Mesenchymal stem cell (in vitro differentiated cells and primary cell): ENCODE data around the gene SELE. TPM values are rescaled to one million over a fixed set of nuclear protein-coding genes. Genes with fewer than 3 reads are reported as not detected.

Experiments used
- DNase-seq: peaks from one replicate; pipeline ENCODE4 v3.0.0-alpha.2; 2013
- H2AFZ ChIP-seq: one replicate; pipeline ENCODE4 v1.6.1; 2013; ENCODE audit warnings: low read depth, mild to moderate bottlenecking, control low read depth, inconsistent platforms, low read length, moderate library complexity
- H2AK5ac ChIP-seq: 2 replicates; pipeline ENCODE4 v1.6.1; 2013; ENCODE audit warnings: low read length, moderate library complexity, mild to moderate bottlenecking, inconsistent platforms; ENCODE audit not compliant: severe bottlenecking
- H2BK120ac ChIP-seq: one replicate; pipeline ENCODE4 v1.6.1; 2013; ENCODE audit warnings: low read depth, mild to moderate bottlenecking, inconsistent platforms, low read length, moderate library complexity
- H2BK12ac ChIP-seq, 2 experiments: one replicate each; pipeline ENCODE4 v1.6.1; 2013; ENCODE audit warnings: inconsistent platforms in 2 of 2, low read length in 2 of 2, mild to moderate bottlenecking in 2 of 2, moderate library complexity in 2 of 2, control low read depth in 1 of 2
- H2BK15ac ChIP-seq: one replicate; pipeline ENCODE4 v1.6.1; 2013; ENCODE audit warnings: mild to moderate bottlenecking, low read depth, inconsistent platforms; ENCODE audit not compliant: poor library complexity, severe bottlenecking
- H2BK5ac ChIP-seq: 2 replicates; pipeline ENCODE4 v1.6.1; 2013; ENCODE audit warnings: low read depth, mild to moderate bottlenecking, low read length, control low read depth, inconsistent platforms; ENCODE audit not compliant: poor library complexity, severe bottlenecking
- H3K14ac ChIP-seq, 2 experiments: one replicate each; pipeline ENCODE4 v1.6.1; 2013; ENCODE audit warnings: inconsistent platforms in 2 of 2, low read length in 2 of 2, control low read depth in 1 of 2, mild to moderate bottlenecking in 1 of 2, moderate library complexity in 1 of 2
- H3K18ac ChIP-seq, 2 experiments: one replicate each; pipeline ENCODE4 v1.6.1; 2013; ENCODE audit warnings: inconsistent platforms in 2 of 2, low read length in 2 of 2, control low read depth in 1 of 2, low read depth in 1 of 2, mild to moderate bottlenecking in 1 of 2
- H3K23ac ChIP-seq, 2 experiments: one replicate each; pipeline ENCODE4 v1.6.1; 2013; ENCODE audit warnings: inconsistent platforms in 2 of 2, low read length in 2 of 2, mild to moderate bottlenecking in 2 of 2, moderate library complexity in 2 of 2, control low read depth in 1 of 2
- H3K27ac ChIP-seq: 2 replicates; pipeline ENCODE4 v1.5.1; 2013; ENCODE audit warnings: mild to moderate bottlenecking, moderate library complexity, low read length, control low read depth, inconsistent platforms; ENCODE audit not compliant: poor library complexity, severe bottlenecking
- H3K27me3 ChIP-seq, 2 experiments: 2 replicates each; pipeline versions ENCODE4 v1.6.1 to v1.7.0; 2013; ENCODE audit warnings: low read length in 2 of 2, mild to moderate bottlenecking in 2 of 2, moderate library complexity in 2 of 2, control low read depth in 1 of 2, inconsistent platforms in 1 of 2; ENCODE audit not compliant: control insufficient read depth in 1 of 2, insufficient read depth in 1 of 2
- H3K36me3 ChIP-seq, 2 experiments: 2 replicates each; pipeline versions ENCODE4 v1.6.1 to v1.7.0; 2013; ENCODE audit warnings: low read length in 2 of 2, control low read depth in 1 of 2, inconsistent platforms in 1 of 2, low read depth in 1 of 2, mild to moderate bottlenecking in 1 of 2; ENCODE audit not compliant: insufficient read depth in 2 of 2, control insufficient read depth in 1 of 2
- H3K4ac ChIP-seq, 2 experiments: one replicate each; pipeline ENCODE4 v1.6.1; 2013; ENCODE audit warnings: inconsistent platforms in 2 of 2, low read length in 2 of 2, mild to moderate bottlenecking in 2 of 2, moderate library complexity in 2 of 2, control low read depth in 1 of 2, low read depth in 1 of 2
- H3K4me1 ChIP-seq: 2 replicates; pipeline ENCODE4 v1.6.1; 2013; ENCODE audit warnings: low read depth, low read length, control low read depth; ENCODE audit not compliant: control insufficient read depth, insufficient read depth
- H3K4me2 ChIP-seq: 2 replicates; pipeline ENCODE4 v1.6.1; 2013; ENCODE audit warnings: low read length, mild to moderate bottlenecking, inconsistent platforms; ENCODE audit not compliant: poor library complexity, severe bottlenecking
- H3K4me3 ChIP-seq, 2 experiments: 2 replicates each; pipeline versions ENCODE4 v1.5.1 to v1.7.0; 2013; ENCODE audit warnings: low read length in 2 of 2, mild to moderate bottlenecking in 2 of 2, control low read depth in 1 of 2, low read depth in 1 of 2; ENCODE audit not compliant: insufficient read depth in 1 of 2
- H3K79me1 ChIP-seq: replicated peaks from 2 replicates; pipeline ENCODE4 v1.6.1; 2013; ENCODE audit warnings: mild to moderate bottlenecking, control low read depth, low read length, inconsistent platforms; ENCODE audit not compliant: poor library complexity, severe bottlenecking
- H3K9ac ChIP-seq: 2 replicates; pipeline ENCODE4 v1.7.0; 2013; ENCODE audit warnings: mild to moderate bottlenecking, low read length, moderate library complexity
- H3K9me3 ChIP-seq: 2 replicates; pipeline ENCODE4 v1.7.0; 2013; ENCODE audit warnings: mild to moderate bottlenecking, low read length; ENCODE audit not compliant: control insufficient read depth
- H4K8ac ChIP-seq: one replicate; pipeline ENCODE4 v1.6.1; 2013; ENCODE audit warnings: inconsistent platforms, mild to moderate bottlenecking, low read length, moderate library complexity
- H4K91ac ChIP-seq: one replicate; pipeline ENCODE4 v1.6.1; 2013; ENCODE audit warnings: mild to moderate bottlenecking, low read length, inconsistent platforms
- WGBS: methylation state at CpG from one replicate; pipeline ENCODE4 v1.1.7; 2013; ENCODE audit warnings: mixed read lengths; 5-methylcytosine and 5-hydroxymethylcytosine counted together
- polyA plus RNA-seq, 2 experiments: library from polyadenylated mRNA; stranded (reverse); fragments of 200-250 nt; gene quantifications; one replicate each; pipeline ENCODE4 v1.2.3, GENCODE V29; 2013

Gene SELE, protein sequence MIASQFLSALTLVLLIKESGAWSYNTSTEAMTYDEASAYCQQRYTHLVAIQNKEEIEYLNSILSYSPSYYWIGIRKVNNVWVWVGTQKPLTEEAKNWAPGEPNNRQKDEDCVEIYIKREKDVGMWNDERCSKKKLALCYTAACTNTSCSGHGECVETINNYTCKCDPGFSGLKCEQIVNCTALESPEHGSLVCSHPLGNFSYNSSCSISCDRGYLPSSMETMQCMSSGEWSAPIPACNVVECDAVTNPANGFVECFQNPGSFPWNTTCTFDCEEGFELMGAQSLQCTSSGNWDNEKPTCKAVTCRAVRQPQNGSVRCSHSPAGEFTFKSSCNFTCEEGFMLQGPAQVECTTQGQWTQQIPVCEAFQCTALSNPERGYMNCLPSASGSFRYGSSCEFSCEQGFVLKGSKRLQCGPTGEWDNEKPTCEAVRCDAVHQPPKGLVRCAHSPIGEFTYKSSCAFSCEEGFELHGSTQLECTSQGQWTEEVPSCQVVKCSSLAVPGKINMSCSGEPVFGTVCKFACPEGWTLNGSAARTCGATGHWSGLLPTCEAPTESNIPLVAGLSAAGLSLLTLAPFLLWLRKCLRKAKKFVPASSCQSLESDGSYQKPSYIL
- not detected for polyA plus RNA-seq (2013, experiment 1 of 2)
- polyA plus RNA-seq (2013, experiment 2 of 2): not detected

DNA sequence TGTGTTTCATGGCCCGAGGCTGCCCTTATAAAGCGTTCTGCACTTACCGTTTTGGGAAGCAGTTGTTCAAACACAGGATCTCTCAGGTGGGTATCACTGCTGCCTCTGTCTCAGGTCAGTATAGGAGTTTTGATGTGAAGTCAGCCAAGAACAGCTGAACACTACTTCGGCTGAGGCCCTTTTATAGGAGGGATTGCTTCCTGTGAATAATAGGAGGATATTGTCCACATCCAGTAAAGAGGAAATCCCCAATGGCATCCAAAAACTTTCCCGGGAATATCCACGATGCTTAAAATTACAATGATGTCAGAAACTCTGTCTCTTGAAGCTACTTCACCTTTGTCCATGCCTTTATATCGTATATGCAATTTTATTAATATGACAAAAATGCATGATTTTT is at the start of gene SELE:
Gene SELE (minus strand): TSS at position 156 of the 400 bp plus-strand sequence. CDS start 467 bp downstream, outside the sequence.
- no peaks in the 10 kb centered on the region for H3K36me3 ChIP-seq
- no peak within 1 kb of the TSS for H2AFZ ChIP-seq
- H3K4ac ChIP-seq: no peak within 1 kb of the TSS
- no peak within 1 kb of the TSS for H3K23ac ChIP-seq
- H4K91ac ChIP-seq: no peak within 1 kb of the TSS
- WGBS: 96% methylated on average over 6 of the region's 7 CpGs
- H3K9ac ChIP-seq: no peak within 1 kb of the TSS
- DNase-seq: no peak
- no peak within 1 kb of the TSS for H2BK120ac ChIP-seq
- H3K14ac ChIP-seq: no peak within 1 kb of the TSS
- H3K27ac ChIP-seq: no peak within 1 kb of the TSS
- no peak within 1 kb of the TSS for H3K18ac ChIP-seq
- no peak within 1 kb of the TSS for H2AK5ac ChIP-seq
- no peak within 1 kb of the TSS for H3K4me2 ChIP-seq
- H3K9me3 ChIP-seq: no peaks in the 10 kb centered on the region
- H2BK5ac ChIP-seq: no peak within 1 kb of the TSS
- H3K4me1 ChIP-seq: no peaks in the 10 kb centered on the region
- H3K27me3 ChIP-seq: peaks cover 0 to 71% of the 10 kb centered on the region in 2 experiments
- no peak within 1 kb of the TSS for H2BK12ac ChIP-seq
- no peak within 1 kb of the TSS for H3K4me3 ChIP-seq
- H3K79me1 ChIP-seq: no peaks in the 10 kb centered on the region
- H2BK15ac ChIP-seq: no peak within 1 kb of the TSS
- H4K8ac ChIP-seq: no peak within 1 kb of the TSS

DNA sequence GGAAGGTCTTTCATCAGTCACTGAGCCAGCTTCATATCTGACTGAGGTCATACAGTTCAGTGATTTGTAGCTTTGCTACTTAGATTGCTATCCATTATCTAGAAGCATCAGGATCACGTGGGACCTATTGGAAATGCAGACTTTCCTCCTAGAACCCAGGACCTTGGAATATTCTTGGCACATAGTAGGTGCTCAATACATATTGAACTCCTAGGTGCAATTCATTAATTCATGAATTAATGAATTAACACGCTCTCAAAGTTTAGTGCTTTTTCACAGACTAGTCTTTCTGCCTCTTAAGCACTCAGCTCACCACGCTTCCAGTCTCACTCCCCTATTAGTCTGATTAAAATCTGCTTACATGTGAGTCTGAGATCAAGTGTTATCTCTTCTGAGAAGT is 48.7 kb upstream of the SELE start:
- Histone ChIP-seq H4K91ac (no peak overlapping the region), H3K79me1 (no peaks in the 10 kb centered on the region), H2AFZ (no peak overlapping the region), H2BK5ac (no peak overlapping the region), H2BK15ac (no peak overlapping the region), H3K23ac (no peak overlapping the region), H2AK5ac (no peak overlapping the region), H3K9me3 (no peaks in the 10 kb centered on the region), H4K8ac (no peak overlapping the region), H3K4me3 (no peak overlapping the region), H3K4me2 (no peak overlapping the region), H2BK120ac (no peak overlapping the region), H3K14ac (no peak overlapping the region), H3K4ac (no peak overlapping the region), H3K4me1 (peaks cover 1% of the 10 kb centered on the region), H2BK12ac (no peak overlapping the region), H3K18ac (no peak overlapping the region), H3K27me3 (peaks cover 14 to 38% of the 10 kb centered on the region in 2 experiments), H3K9ac (no peak overlapping the region), H3K27ac (no peak overlapping the region), H3K36me3 (no peaks in the 10 kb centered on the region)
- no peak for DNase-seq
- WGBS: 88% methylated on average over 2 of the region's 3 CpGs

DNA sequence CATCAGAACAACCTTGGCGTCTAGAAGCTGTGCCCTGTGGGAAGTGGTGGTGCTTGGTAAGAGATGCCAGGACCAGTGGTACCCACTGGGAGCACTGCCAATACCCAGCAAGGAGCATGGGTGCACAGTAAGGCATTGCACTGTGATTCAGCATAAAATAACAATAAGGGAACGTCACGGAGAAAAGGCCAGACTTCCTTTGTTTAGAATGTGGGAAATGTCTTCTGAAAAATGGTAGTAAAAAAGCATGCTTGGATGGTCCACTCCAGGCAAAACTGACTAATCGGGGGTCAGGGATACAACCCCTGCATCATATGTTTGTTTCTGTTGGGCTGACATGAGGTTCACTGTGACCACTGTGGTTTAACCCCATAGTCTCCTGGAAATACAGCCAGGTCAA is 46.1 kb upstream of the SELE start:
- Histone ChIP-seq H3K9me3 (no peaks in the 10 kb centered on the region), H3K27ac (no peak overlapping the region), H3K23ac (no peak overlapping the region), H3K4me2 (no peak overlapping the region), H2BK15ac (no peak overlapping the region), H3K4ac (no peak overlapping the region), H3K9ac (no peak overlapping the region), H3K18ac (no peak overlapping the region), H3K4me3 (no peak overlapping the region), H3K79me1 (no peaks in the 10 kb centered on the region), H3K36me3 (no peaks in the 10 kb centered on the region), H3K4me1 (peaks cover 1% of the 10 kb centered on the region), H2AK5ac (no peak overlapping the region), H2AFZ (no peak overlapping the region), H4K91ac (no peak overlapping the region), H3K27me3 (peaks cover 6 to 16% of the 10 kb centered on the region in 2 experiments), H2BK120ac (no peak overlapping the region), H4K8ac (no peak overlapping the region), H2BK5ac (no peak overlapping the region), H2BK12ac (no peak overlapping the region), H3K14ac (no peak overlapping the region)
- 47% methylated on average over 4 of the region's 4 CpGs for whole genome bisulfite sequencing
- DNase-seq: peak; percentile 20

DNA sequence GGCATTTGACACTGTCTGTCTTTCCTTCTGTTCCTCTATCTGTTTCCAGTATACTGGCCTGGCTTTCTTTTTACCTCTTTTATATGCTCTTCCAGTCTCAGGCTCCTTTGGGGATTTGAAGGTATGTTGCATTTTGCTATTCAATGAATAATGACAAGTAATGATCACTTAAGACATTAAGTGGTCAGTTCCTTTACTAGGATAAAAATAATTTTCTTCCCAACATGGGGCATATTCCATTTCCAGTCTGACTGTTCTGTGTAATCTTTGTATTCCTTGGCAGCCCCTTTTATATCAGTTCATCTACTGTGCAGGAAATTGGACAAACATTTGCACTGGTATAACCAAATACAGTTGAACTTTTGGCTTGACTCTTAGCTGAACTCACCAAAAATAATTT is 45.3 kb upstream of the SELE start:
- Histone ChIP-seq H2BK5ac (no peak overlapping the region), H2AK5ac (no peak overlapping the region), H3K4ac (no peak overlapping the region), H3K4me3 (no peak overlapping the region), H3K79me1 (no peaks in the 10 kb centered on the region), H3K27me3 (peaks cover 3 to 8% of the 10 kb centered on the region in 2 experiments), H4K91ac (no peak overlapping the region), H3K36me3 (no peaks in the 10 kb centered on the region), H3K4me1 (peaks cover 1% of the 10 kb centered on the region), H2BK15ac (no peak overlapping the region), H4K8ac (no peak overlapping the region), H3K4me2 (no peak overlapping the region), H3K14ac (no peak overlapping the region), H2BK12ac (no peak overlapping the region), H3K9me3 (no peaks in the 10 kb centered on the region), H2AFZ (no peak overlapping the region), H3K9ac (no peak overlapping the region), H3K18ac (no peak overlapping the region), H3K27ac (no peak overlapping the region), H3K23ac (no peak overlapping the region), H2BK120ac (no peak overlapping the region)
- no peak for DNase-seq
